HG03066 (cell line): ENCODE data around the gene GRAP2.
"Not testable (repeated sequence)": the region's sequence is repeated elsewhere in the genome, so short reads cannot be mapped to it uniquely, and the experiment has no call there.

ENCODE experiments used
- ATAC-seq: cut with Tn5 transposase; IDR thresholded peaks from one replicate; pipeline ENCODE4 v1.9.1; 2021; ENCODE audit warnings: low read depth; ENCODE audit not compliant: unreplicated experiment

The GRAP2 gene

GRCh38 chr22:39990686-39991085 is 89.8 kb downstream of the GRAP2 start:
- ATAC-seq: no peak

DNA sequence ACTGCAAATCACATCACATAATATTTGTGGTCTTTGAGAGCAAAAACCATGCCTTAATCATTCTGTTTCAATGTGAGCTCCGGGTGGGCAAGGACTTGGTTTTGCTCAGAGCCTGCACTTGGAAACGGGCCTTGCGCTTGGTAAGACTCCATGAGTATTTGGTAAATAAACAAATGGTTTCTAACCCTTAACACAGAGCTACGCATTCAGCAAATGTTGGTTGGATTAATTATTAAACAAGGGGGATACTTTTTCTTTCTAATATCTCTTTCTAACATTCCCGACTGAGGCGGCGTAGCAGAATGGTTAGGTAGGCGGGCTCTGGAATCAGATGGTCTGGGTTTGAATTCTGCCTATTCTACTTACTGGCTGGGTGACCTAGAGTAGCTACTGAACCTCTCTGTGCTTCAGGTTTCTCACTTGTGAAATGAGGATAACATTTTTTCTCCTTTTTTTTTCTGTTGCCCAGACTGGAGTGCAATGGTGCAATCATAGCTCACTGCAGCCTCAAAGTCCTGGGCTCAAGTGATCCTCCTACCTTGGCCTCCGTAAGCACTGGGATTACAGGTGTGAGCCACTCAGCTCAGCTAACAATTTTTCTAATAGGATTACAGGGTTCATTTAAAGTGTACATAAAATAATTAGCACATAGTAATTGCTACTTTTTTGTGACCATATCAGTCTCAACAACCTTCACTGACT is 90.4 kb downstream of the GRAP2 start:
- ATAC-seq: no peak

DNA sequence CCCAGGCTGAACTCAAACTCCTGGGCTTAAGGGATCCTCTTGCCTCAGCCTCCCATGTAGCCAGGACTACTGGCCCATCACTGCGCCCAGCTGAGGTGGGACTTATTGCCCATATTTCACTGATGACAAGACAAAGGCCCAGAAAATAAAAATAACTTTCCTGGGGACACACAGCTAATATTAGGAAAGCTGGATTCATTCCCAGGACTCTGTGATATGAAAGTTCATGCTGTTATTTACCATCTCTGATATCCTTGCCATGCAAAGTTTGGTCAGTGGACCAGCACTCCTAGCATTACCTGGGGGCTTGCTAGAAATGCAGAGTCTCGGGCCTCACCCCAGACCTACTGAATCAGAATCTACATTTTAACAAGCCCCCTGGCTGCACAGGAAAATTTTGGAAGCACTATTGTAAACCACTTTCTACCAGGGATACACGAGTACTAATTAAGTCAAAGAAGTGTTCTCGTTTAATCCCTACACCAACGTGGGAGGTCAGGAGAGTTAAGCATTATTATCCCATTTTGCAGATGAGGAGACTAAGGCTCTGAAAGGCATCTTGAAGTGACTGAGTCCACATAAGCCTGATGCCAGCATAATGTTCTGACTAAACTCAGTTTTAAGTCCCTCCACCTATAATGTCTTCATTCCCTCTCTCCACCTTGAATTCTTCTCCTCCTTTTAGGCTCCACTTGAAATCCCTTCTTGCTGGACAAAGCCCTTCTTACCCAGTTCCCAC is 91.4 kb downstream of the GRAP2 start:
- no peak for ATAC-seq

DNA sequence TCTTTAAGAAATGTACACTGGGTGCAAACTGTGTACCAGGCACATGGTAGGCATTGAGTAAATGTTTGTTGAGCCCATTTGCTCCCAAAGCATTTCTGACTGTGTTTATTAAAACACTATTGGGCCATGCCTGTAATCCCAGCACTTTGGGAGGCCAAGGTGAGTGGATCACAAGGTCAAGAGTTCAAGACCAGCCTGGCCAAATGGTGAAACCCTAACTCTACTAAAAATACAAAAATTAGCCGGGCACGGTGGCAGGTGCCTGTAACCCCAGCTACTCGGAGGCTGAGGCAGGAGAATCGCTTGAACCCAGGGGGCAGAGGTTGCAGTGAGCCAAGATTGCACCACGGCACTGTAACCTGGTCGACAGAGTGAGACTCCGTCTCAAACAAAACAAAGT is 92.0 kb downstream of the GRAP2 start:
- not testable (repeated sequence) for ATAC-seq

GRCh38 chr22:39994041-39994565 is 93.2 kb downstream of the GRAP2 start:
- ATAC-seq: no peak

DNA sequence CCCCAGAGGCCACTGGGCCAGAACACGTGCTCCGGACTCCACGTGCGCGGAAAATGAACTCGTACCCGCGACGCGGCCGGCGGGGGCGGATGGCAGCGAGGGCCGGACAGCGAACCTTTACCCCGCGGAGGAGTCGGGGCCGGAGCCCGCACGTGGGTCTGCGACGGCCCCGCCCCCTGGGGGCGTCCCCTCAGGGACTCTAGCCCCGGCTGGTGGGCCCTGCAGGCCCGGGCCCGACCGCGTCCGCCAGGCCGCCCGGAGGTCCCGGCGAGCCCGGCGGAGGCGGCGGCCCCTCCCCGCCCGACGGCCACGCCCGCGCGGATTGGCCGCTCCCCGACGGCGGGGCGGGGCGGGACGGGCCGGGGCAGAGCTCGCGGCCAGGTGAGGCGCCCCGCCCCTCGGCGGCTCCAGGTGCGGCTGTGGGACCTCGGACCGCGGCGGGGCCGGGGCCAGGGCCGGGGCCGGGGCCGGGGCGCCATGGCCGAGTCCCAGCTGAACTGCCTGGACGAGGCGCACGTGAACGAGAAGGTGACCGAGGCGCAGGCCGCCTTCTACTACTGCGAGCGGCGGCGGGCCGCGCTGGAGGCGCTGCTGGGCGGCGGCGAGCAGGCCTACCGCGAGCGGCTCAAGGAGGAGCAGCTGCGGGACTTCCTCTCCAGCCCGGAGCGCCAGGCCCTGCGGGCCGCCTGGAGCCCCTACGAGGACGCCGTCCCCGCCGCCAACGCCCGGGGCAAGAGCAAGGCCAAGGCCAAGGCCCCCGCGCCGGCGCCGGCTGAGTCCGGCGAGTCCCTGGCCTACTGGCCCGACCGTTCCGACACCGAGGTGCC is 93.9 kb downstream of the GRAP2 start, which contains the start of gene FAM83F:
TSS of gene FAM83F (plus strand) at position 389 of the 827 bp plus-strand sequence. CDS start at position 478, 89 bp downstream.
- no peak for ATAC-seq

- no peak for ATAC-seq
These were observed 94.7 kb downstream of the GRAP2 start for GRCh38 chr22:39995393-39996252.

DNA sequence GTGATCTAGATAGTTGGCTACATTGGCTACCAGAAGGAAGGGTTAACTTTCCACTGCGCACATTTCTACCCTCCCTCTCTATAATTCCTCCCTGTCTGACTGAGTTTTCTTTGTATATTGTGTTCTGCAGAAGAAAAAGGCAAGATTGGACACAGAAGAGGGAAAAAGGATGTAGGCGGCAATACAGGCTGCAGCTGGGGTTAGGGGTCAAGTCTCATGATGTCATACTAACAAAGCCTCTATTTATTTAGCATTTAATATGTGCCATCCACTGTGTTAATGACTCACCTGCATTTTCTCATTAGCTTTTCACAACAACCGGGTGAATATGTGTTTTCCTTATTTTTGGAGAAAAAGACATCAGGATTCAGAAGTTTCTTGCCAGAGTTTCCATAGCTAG is 95.8 kb downstream of the GRAP2 start:
- no peak for ATAC-seq

GRCh38 chr22:39997421-39997820 is 96.5 kb downstream of the GRAP2 start:
- no peak for ATAC-seq

GRCh38 chr22:39997939-39998726 is 97.2 kb downstream of the GRAP2 start:
- ATAC-seq: no peak

DNA sequence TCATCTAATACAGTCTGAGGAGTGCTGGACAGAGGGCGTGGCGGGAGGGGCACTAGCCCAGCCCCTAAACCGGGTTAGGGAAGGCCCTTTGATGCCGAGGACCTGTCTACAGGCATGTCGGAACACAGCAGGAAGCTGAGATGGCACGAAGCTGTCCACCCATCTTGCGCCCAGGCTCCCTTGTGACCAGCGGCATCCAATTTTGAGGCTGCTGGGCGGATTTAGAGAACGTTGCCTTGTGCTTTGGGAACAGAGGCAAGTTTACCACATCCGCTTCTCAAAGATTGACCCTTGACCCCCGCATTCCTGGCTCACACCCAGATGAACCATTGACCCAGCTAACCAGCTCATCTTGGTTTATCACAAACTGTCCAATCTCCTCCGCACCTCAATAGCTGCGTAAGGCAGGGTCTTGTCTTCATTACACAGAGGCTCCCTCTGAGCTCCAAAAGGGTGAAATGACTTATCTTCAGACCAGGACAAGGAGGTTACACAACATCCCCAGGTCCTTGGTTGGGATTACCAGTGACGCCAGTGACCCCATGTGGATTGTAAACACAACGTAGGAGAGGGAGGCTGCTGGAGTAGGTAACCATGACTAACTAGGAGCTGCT is 98.4 kb downstream of the GRAP2 start:
- no peak for ATAC-seq

DNA sequence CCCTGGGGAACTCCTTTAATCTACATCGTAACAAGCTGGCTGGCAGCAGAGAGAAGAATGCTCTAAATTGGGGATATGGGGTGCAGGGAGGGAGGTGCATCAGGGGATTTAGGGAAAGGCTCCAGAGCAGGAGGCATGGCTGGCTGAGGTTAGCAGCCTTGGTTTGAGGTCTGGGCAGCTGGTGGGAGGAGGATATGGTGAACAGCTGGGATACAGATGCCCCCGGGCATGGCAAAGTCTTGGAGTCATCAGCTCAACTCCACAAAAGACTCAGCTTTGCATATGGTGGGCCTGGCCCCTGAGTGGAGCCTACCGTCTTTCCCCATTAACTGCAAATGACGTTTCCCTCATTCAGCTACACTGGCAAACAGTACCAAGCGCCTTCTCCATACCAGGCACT is 99.3 kb downstream of the GRAP2 start:
- ATAC-seq: no peak

DNA sequence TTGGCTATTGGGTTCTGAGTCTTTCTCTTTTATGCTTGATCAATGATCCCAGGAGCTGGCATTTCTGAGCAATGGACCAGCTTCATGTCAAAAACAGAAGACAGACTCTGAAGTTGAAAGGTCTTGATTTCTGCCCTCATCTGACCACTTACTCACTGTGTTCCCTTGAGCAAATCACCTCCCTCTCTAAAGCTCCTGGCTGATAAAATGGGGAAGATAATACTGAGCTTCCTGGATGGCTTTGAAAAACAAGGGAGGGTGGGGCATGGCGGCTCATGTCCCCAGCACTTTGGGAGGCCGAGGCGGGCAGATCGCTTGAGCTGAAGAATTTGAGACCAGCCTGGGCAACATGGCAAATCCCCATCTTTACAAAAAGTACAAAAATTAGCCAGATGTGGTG is 100.2 kb downstream of the GRAP2 start:
- no peak for ATAC-seq

- no peak for ATAC-seq
These were observed 101.1 kb downstream of the GRAP2 start for GRCh38 chr22:40001800-40002577.

- no peak for ATAC-seq
These were observed 102.2 kb downstream of the GRAP2 start for GRCh38 chr22:40002935-40003715.

- no peak for ATAC-seq
These were observed 104.0 kb downstream of the GRAP2 start for GRCh38 chr22:40004836-40005235.

- no peak for ATAC-seq
These were observed 105.8 kb downstream of the GRAP2 start for GRCh38 chr22:40006641-40007040.
